OCI-LY1 (cell line): Measurements from ENCODE around the gene DUOX1.

Experiments used
- CTCF ChIP-seq: fragments of 200-600 bp; sonication (generic), shearing (Covaris generic); IDR thresholded peaks from 2 replicates; pipeline ENCODE4 v1.5.1; 2017; ENCODE audit warnings: mild to moderate bottlenecking, antibody characterized with exemption, low read length, moderate library complexity, mixed read lengths
- EZH2 ChIP-seq: fragments of 200-600 bp; sonication (generic), shearing (Covaris generic); IDR thresholded peaks from 2 replicates; pipeline ENCODE4 v1.8.0; 2017; ENCODE audit warnings: borderline replicate concordance, mixed run types, mild to moderate bottlenecking, antibody characterized with exemption, low read length, moderate library complexity, mixed read lengths

GRCh38 chr15:45102226-45102625 is 27.6 kb upstream of the DUOX1 start:
- TF ChIP-seq CTCF (no peak), EZH2 (no peak)
